Activated T-cell treated with anti-CD3 and anti-CD28 coated beads, Interleukin-2, amount 50 U/mL, for 24 hours (primary cell): Measurements from ENCODE around the gene BBOX1.
"Not testable (repeated sequence)": the region's sequence is repeated elsewhere in the genome, so short reads cannot be mapped to it uniquely, and the experiment has no call there.

Experiments
- DNase-seq: peaks from one replicate; pipeline ENCODE4 v3.0.0-alpha.2; 2020
- H3K27ac Mint-ChIP-seq: 2 replicates; pipeline ENCODE4 v1.8.0; 2020; ENCODE audit warnings: mild to moderate bottlenecking, mixed read lengths
- H3K27me3 Mint-ChIP-seq: 2 replicates; pipeline ENCODE4 v1.8.0; 2020; ENCODE audit warnings: mixed read lengths
- H3K36me3 Mint-ChIP-seq: 2 replicates; pipeline ENCODE4 v1.8.0; 2020; ENCODE audit warnings: low read depth, mixed read lengths
- H3K4me1 Mint-ChIP-seq: 2 replicates; pipeline ENCODE4 v1.8.0; 2020; ENCODE audit warnings: low read depth, mixed read lengths
- H3K4me3 Mint-ChIP-seq: 2 replicates; pipeline ENCODE4 v1.8.0; 2020; ENCODE audit warnings: mild to moderate bottlenecking, moderate library complexity, mixed read lengths
- H3K9me3 Mint-ChIP-seq: 2 replicates; pipeline ENCODE4 v1.8.0; 2020; ENCODE audit warnings: mixed read lengths

Gene BBOX1

GRCh38 chr11:27153136-27153535 lies 112.5 kb downstream of the BBOX1 start:
- no peak for DNase-seq
- no peak overlapping the region for H3K27ac Mint-ChIP-seq
- H3K36me3 Mint-ChIP-seq, result no peaks in the 10 kb centered on the region
- H3K4me3 Mint-ChIP-seq, result no peak overlapping the region
- H3K4me1 Mint-ChIP-seq, result no peaks in the 10 kb centered on the region
- H3K27me3 Mint-ChIP-seq, result no peaks in the 10 kb centered on the region
- no peaks in the 10 kb centered on the region for H3K9me3 Mint-ChIP-seq

GRCh38 chr11:27158456-27159334 lies 118.1 kb downstream of the BBOX1 start:
- H3K9me3 Mint-ChIP-seq, result no peaks in the 10 kb centered on the region
- peaks cover 9% of the 10 kb centered on the region for H3K27me3 Mint-ChIP-seq
- no peaks in the 10 kb centered on the region for H3K4me1 Mint-ChIP-seq
- H3K27ac Mint-ChIP-seq, result no peak overlapping the region
- H3K4me3 Mint-ChIP-seq, result no peak overlapping the region
- no peak for DNase-seq
- H3K36me3 Mint-ChIP-seq, result no peaks in the 10 kb centered on the region

DNA sequence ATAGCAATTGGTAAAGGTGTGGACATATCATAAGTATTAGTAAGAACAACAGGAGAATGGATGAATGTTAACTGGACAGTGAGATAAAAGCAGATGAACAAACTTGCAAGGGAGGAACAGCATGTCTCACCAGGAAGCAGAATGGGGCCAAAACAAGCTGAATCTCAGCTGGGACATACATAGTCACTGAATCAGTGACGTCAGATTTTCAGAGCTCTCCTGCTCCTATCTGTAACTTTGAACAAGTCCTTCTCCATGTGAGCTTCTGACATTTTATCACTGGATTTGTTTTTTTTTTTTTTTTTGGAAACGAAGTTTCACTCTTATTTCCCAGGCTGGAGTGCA lies 118.7 kb downstream of the BBOX1 start:
- Mint-ChIP-seq H3K4me3 (no peak overlapping the region), H3K27me3 (peaks cover 9% of the 10 kb centered on the region), H3K4me1 (no peaks in the 10 kb centered on the region), H3K27ac (no peak overlapping the region), H3K36me3 (no peaks in the 10 kb centered on the region), H3K9me3 (no peaks in the 10 kb centered on the region)
- DNase-seq, result no peak

- no peaks in the 10 kb centered on the region for H3K4me1 Mint-ChIP-seq
- no peaks in the 10 kb centered on the region for H3K9me3 Mint-ChIP-seq
Observed at GRCh38 chr11:27161071-27161470, 120.5 kb downstream of the BBOX1 start.

DNA sequence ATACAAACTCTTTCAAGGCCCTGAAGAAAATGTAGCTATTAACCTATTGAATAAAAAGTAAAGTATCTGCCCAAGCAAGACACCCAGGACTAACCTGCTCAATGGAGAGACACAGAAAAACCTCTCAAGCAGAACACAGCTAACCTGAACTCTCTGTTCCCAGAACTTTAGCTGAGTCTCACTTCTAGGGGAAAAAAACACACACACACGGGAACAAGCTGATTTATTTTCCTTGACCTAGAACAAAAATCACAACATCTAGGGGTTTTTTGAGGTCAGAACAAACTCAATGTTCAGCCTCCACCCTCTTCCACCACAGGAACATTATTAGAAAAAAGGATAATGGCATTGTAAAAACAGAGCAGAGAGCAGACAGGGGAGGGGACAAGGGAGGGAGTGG lies 121.6 kb downstream of the BBOX1 start:
- H3K4me1 Mint-ChIP-seq, result no peaks in the 10 kb centered on the region
- DNase-seq, result no peak
- no peaks in the 10 kb centered on the region for H3K9me3 Mint-ChIP-seq
- H3K27ac Mint-ChIP-seq, result no peak overlapping the region
- H3K27me3 Mint-ChIP-seq, result peaks cover 11% of the 10 kb centered on the region
- no peaks in the 10 kb centered on the region for H3K36me3 Mint-ChIP-seq
- H3K4me3 Mint-ChIP-seq, result no peak overlapping the region

More at GRCh38 chr11:27161071-27161470, 120.5 kb downstream of the BBOX1 start:
- DNase-seq, result no peak
- no peak overlapping the region for H3K4me3 Mint-ChIP-seq
- H3K36me3 Mint-ChIP-seq, result no peaks in the 10 kb centered on the region
- H3K27ac Mint-ChIP-seq, result no peak overlapping the region
- peaks cover 11% of the 10 kb centered on the region for H3K27me3 Mint-ChIP-seq

DNA sequence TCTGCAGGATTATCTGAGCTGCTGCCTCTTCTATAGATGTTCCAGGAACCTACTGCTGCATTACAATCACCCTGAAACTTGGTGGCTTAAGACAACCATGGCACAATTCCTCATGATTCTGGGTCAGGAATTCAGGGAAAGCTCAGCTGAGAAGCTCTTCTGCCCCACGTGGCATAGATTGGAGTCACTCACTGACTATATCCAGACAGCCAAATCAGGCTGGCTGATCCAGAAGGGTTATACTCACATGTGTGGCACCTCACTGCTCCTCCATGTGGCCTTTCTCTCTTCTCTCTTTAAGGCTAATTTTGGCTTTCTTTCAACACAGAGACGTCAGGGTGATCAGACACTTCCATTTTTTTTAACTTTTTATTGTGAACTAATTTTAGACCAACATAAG lies 125.5 kb downstream of the BBOX1 start:
- H3K4me3 Mint-ChIP-seq, result no peak overlapping the region
- no peaks in the 10 kb centered on the region for H3K36me3 Mint-ChIP-seq
- H3K27ac Mint-ChIP-seq, result no peak overlapping the region
- no peaks in the 10 kb centered on the region for H3K4me1 Mint-ChIP-seq
- no peaks in the 10 kb centered on the region for H3K9me3 Mint-ChIP-seq
- DNase-seq, result no peak
- peaks cover 14% of the 10 kb centered on the region for H3K27me3 Mint-ChIP-seq

DNA sequence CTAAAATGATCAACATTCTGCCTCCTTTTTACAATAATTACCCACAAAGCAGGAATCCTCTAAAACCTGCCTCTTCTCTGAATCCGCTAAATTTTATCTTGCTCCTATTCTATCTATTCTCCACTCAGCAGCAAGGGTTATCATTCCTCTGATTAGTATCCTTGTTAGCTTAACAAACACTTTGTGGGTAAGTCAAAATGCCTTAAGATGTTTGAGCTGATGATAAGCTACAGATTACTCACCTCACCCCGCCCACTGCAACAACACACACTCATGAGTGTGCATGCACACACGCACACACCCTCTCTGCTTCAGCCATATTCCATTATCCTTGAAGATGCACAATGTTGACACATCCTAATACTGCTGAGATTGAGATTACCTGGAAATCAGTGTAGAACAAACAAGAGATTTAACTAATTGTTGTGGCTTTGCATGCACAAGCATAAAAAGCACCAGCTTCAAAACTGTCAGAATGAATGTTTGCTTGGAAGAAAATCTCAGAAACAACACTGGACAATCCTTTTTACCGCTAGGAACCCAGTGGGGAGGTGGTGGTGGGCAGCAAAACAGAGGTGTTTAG lies 130.9 kb downstream of the BBOX1 start:
- H3K9me3 Mint-ChIP-seq, result no peaks in the 10 kb centered on the region
- H3K4me3 Mint-ChIP-seq, result no peak overlapping the region
- no peaks in the 10 kb centered on the region for H3K4me1 Mint-ChIP-seq
- peaks cover 23% of the 10 kb centered on the region for H3K27me3 Mint-ChIP-seq
- DNase-seq, result no peak
- no peaks in the 10 kb centered on the region for H3K36me3 Mint-ChIP-seq
- no peak overlapping the region for H3K27ac Mint-ChIP-seq

DNA sequence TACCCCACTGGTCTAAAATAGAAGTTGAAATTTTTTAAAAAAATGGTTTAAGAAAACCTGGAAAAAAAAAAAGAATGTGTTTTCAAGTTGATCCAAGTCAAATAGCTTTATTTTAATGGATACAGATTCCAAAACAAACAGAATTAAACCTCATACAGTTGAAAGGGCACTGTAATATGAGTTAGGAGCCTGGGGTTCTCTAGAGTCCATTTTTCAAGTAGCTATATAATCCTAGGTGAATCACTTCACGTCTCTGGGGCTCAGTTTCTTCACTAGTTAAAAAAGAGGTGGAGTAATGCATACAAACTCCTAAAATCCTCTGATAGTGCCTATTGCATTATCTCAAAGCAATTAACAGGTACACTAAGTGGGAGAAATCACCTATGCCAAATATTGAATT lies 132.9 kb downstream of the BBOX1 start:
- Mint-ChIP-seq H3K9me3 (no peaks in the 10 kb centered on the region), H3K27me3 (peaks cover 28% of the 10 kb centered on the region), H3K27ac (no peak overlapping the region), H3K36me3 (no peaks in the 10 kb centered on the region), H3K4me3 (no peak overlapping the region), H3K4me1 (no peaks in the 10 kb centered on the region)
- no peak for DNase-seq

- no peak for DNase-seq
- H3K9me3 Mint-ChIP-seq, result no peaks in the 10 kb centered on the region
- H3K36me3 Mint-ChIP-seq, result no peaks in the 10 kb centered on the region
- H3K27me3 Mint-ChIP-seq, result peaks cover 26% of the 10 kb centered on the region
- H3K27ac Mint-ChIP-seq, result no peak overlapping the region
- no peak overlapping the region for H3K4me3 Mint-ChIP-seq
- H3K4me1 Mint-ChIP-seq, result no peaks in the 10 kb centered on the region
Observed at GRCh38 chr11:27174021-27174420, 133.4 kb downstream of the BBOX1 start.

- no peak overlapping the region for H3K4me3 Mint-ChIP-seq
Observed at GRCh38 chr11:27174672-27175210, 134.1 kb downstream of the BBOX1 start.

GRCh38 chr11:27175562-27175961 lies 134.9 kb downstream of the BBOX1 start:
- not testable (repeated sequence) for H3K36me3 Mint-ChIP-seq, H3K4me3 Mint-ChIP-seq, H3K4me1 Mint-ChIP-seq, H3K27ac Mint-ChIP-seq, H3K9me3 Mint-ChIP-seq, DNase-seq
- peaks cover 18% of the 10 kb centered on the region for H3K27me3 Mint-ChIP-seq

More at GRCh38 chr11:27174672-27175210, 134.1 kb downstream of the BBOX1 start:
- no peaks in the 10 kb centered on the region for H3K36me3 Mint-ChIP-seq
- peaks cover 18% of the 10 kb centered on the region for H3K27me3 Mint-ChIP-seq
- H3K27ac Mint-ChIP-seq, result no peak overlapping the region
- H3K9me3 Mint-ChIP-seq, result no peaks in the 10 kb centered on the region
- DNase-seq, result no peak
- no peaks in the 10 kb centered on the region for H3K4me1 Mint-ChIP-seq
